Stomach (tissue), 9 donors: ENCODE data around the gene LRMDA. TPM values are rescaled to one million over a fixed set of nuclear protein-coding genes. Genes with fewer than 3 reads are reported as not detected.

ENCODE experiments used
- DNase-seq, 2 donors: peaks; one replicate each; pipeline versions ENCODE4 v3.0.0 to v3.0.0-alpha.2; 2013 to 2019
- H3K27ac ChIP-seq, 5 donors: fragments of 200-600 bp in 4 of 5; sonication (generic) in 4 of 5; one replicate each; pipeline ENCODE4 v1.5.1; 2013 to 2019; ENCODE audit warnings: mild to moderate bottlenecking in 1 of 5, moderate library complexity in 1 of 5
- H3K27me3 ChIP-seq, 3 donors: fragments of 200-600 bp; sonication (generic); one replicate each; pipeline ENCODE4 v1.5.1; 2017 to 2019; ENCODE audit warnings: mixed run types in 1 of 3
- H3K36me3 ChIP-seq, 4 donors: fragments of 200-600 bp; sonication (generic); 1 replicate in 3 of 4; 2 replicates in 1 of 4; pipeline ENCODE4 v1.5.1; 2016 to 2019
- H3K4me1 ChIP-seq, 4 donors: fragments of 200-600 bp; sonication (generic); one replicate each; pipeline ENCODE4 v1.5.1; 2016 to 2019
- H3K4me3 ChIP-seq, 4 donors: fragments of 200-600 bp; sonication (generic) in 3 of 4; one replicate each; pipeline ENCODE4 v1.5.1; 2016 to 2019; ENCODE audit warnings: mild to moderate bottlenecking in 1 of 4
- H3K9me3 ChIP-seq, 4 donors: fragments of 200-600 bp; sonication (generic); one replicate each; pipeline ENCODE4 v1.5.1; 2016 to 2019
- CTCF ChIP-seq, 7 experiments: fragments of 450-650 bp in 4 of 7; fragments of 200-600 bp in 3 of 7; sonication (generic) in 3 of 7; IDR thresholded peaks; one replicate each; pipeline ENCODE4 v1.5.1; 2016 to 2019; ENCODE audit warnings: antibody characterized with exemption in 7 of 7, control low read depth in 2 of 7, mild to moderate bottlenecking in 1 of 7
- EP300 ChIP-seq: sonication (generic); formaldehyde crosslinking; IDR thresholded peaks from one replicate; pipeline ENCODE4 v1.6.1; 2017; ENCODE audit warnings: antibody characterized with exemption
- POLR2A ChIP-seq, 4 donors: fragments of 450-650 bp; IDR thresholded peaks; one replicate each; pipeline ENCODE4 v1.6.1; 2016; ENCODE audit warnings: antibody characterized with exemption in 4 of 4, control low read depth in 2 of 4, mild to moderate bottlenecking in 1 of 4, moderate library complexity in 1 of 4
- POLR2AphosphoS5 ChIP-seq, 3 donors: sonication (generic); formaldehyde crosslinking; IDR thresholded peaks; one replicate each; pipeline ENCODE4 v1.6.1; 2016; ENCODE audit warnings: antibody characterized with exemption in 3 of 3
- WGBS, 5 donors: extraction: QIAGEN DNeasy Blood & Tissue Kit in 3 of 5; methylation state at CpG; one replicate each; pipeline versions ENCODE4 v1.1.5 to v1.1.7; 2013 to 2018; 5-methylcytosine and 5-hydroxymethylcytosine counted together
- intact Hi-C: fragments of 100-400 bp; cut with DNase I; formaldehyde crosslinking; loops from one replicate; pipeline ENCODE4 v1.15.1; 2023; ENCODE audit warnings: low total_unique reads
- polyA plus RNA-seq, 3 donors: library from polyadenylated mRNA; stranded (reverse); fragments of 200-250 nt; gene quantifications; one replicate each; pipeline ENCODE4 v1.2.3, GENCODE V29; 2013
- total RNA-seq, 5 donors: library from RNA; depleted of rRNA; stranded (reverse); fragments of >200 nt; gene quantifications; one replicate each; pipeline versions ENCODE4 v1.1.0 to v1.2.3, GENCODE V29; 2014 to 2016
- donor health status: healthy with polysubstance abuse.
- donor health status: Bipolar disorder and iron deficiency.
- donor health status: healthy.

The LRMDA gene
- total and polyA plus RNA-seq, 8 donors = 1.3 to 30.2 (median 13.6) TPM; not detected in 1

- H3K36me3 ChIP-seq = no peaks in the 10 kb centered on the region
These were observed 351.2 kb downstream of the LRMDA start for GRCh38 chr10:75782463-75783248.

GRCh38 chr10:75788394-75789205 is 357.2 kb downstream of the LRMDA start:
- H3K27me3 ChIP-seq = no peaks in the 10 kb centered on the region
- peak overlapping the region; percentile 25 to 73 (median 63) for H3K27ac ChIP-seq
- 13 to 31% (median 18%) methylated on average over 4 of the region's 4 CpGs for WGBS, 5 donors
- DNase-seq = peak in 1 of 2 donors; percentile 69
- peaks cover 12 to 33% (median 19%) of the 10 kb centered on the region in 4 donors for H3K4me1 ChIP-seq
- H3K36me3 ChIP-seq = no peaks in the 10 kb centered on the region
- intact Hi-C loops = no loop called here
- no peaks in the 10 kb centered on the region for H3K9me3 ChIP-seq
- no peak for TF ChIP-seq CTCF (IDR thresholded peaks at IDR 0.05)
- peak; percentile 42 to 82 (median 44) for TF ChIP-seq POLR2AphosphoS5 (IDR thresholded peaks at IDR 0.05)
- peak overlapping the region in 1 of 4 donors; percentile 2 for H3K4me3 ChIP-seq

More at GRCh38 chr10:75782463-75783248, 351.2 kb downstream of the LRMDA start:
- intact Hi-C loops = no loop called here
- no peaks in the 10 kb centered on the region for H3K9me3 ChIP-seq
- WGBS, 5 donors = 47 to 67% (median 53%) methylated on average over 18 of the region's 18 CpGs
- no peak overlapping the region for H3K27ac ChIP-seq
- no peak for DNase-seq
- H3K4me3 ChIP-seq = no peak overlapping the region
- no peak for TF ChIP-seq CTCF (IDR thresholded peaks at IDR 0.05)
- TF ChIP-seq POLR2A (IDR thresholded peaks at IDR 0.05) = no peak
- TF ChIP-seq EP300 = no peak
- TF ChIP-seq POLR2AphosphoS5 (IDR thresholded peaks at IDR 0.05) = no peak
- no peaks in the 10 kb centered on the region for H3K27me3 ChIP-seq
- peaks cover 0 to 20% (median 6%) of the 10 kb centered on the region in 4 donors for H3K4me1 ChIP-seq

GRCh38 chr10:75793848-75794247 is 362.4 kb downstream of the LRMDA start:
- Histone ChIP-seq H3K4me3 (no peak overlapping the region), H3K9me3 (peaks cover 0 to 21% (median 6%) of the 10 kb centered on the region in 4 donors), H3K4me1 (peaks cover 3 to 23% (median 8%) of the 10 kb centered on the region in 4 donors), H3K36me3 (peaks cover 0 to 3% (median 0%) of the 10 kb centered on the region in 4 donors), H3K27ac (no peak overlapping the region), H3K27me3 (no peaks in the 10 kb centered on the region)
- intact Hi-C loops = no loop called here
- WGBS, 5 donors = 10 to 25% (median 20%) methylated on average over 1 of the region's 1 CpG
- no peak for TF ChIP-seq POLR2AphosphoS5 (IDR thresholded peaks at IDR 0.05)
- TF ChIP-seq POLR2A (IDR thresholded peaks at IDR 0.05) = no peak
- no peak for TF ChIP-seq CTCF (IDR thresholded peaks at IDR 0.05)
- TF ChIP-seq EP300 = no peak
- no peak for DNase-seq

- H3K36me3 ChIP-seq = peaks cover 0 to 3% (median 0%) of the 10 kb centered on the region in 4 donors
- H3K27ac ChIP-seq = peak overlapping the region in 1 of 5 donors; percentile 45
- H3K4me1 ChIP-seq = peaks cover 3 to 28% (median 10%) of the 10 kb centered on the region in 4 donors
- no peaks in the 10 kb centered on the region for H3K27me3 ChIP-seq
- TF ChIP-seq CTCF (IDR thresholded peaks at IDR 0.05) (no peak), EP300 (no peak), POLR2A (IDR thresholded peaks at IDR 0.05) (no peak), POLR2AphosphoS5 (IDR thresholded peaks at IDR 0.05) (no peak)
- no peak overlapping the region for H3K4me3 ChIP-seq
- intact Hi-C loops = no loop called here
- 81 to 93% (median 87%) methylated on average over 1 of the region's 1 CpG for WGBS, 5 donors
- peaks cover 0 to 15% (median 3%) of the 10 kb centered on the region in 4 donors for H3K9me3 ChIP-seq
- no peak for DNase-seq
These were observed 369.7 kb downstream of the LRMDA start for GRCh38 chr10:75801121-75801520.
